ENCODE data around the gene PFN1. TPM values are rescaled to one million over a fixed set of nuclear protein-coding genes. Genes with fewer than 3 reads are reported as not detected.

The PFN1 gene
- total RNA-seq, 2 donors from 2014 or later: 806 to 1,230 TPM

DNA sequence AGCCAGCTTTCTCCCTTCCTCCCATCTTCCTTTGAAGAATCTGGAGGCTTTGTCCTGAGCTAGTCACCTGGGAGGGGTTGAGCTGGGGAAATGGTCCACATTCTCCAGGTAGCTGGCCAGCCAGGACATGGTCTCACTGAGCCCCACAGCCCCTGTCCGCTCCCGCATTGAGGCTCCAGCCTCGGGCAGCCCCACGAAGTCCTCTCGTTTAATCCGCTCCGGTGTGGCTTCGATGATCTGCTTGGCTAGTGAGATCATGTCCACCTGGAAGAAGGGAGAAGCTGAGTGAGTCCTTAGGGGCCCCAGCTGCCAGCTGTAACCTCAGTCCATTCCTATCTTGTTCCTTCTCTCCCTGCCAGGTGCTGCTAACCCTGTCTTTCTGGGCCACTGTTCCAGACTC, 21.9 kb upstream of the PFN1 start:
- H3K4me3 ChIP-seq: no peak overlapping the region
- no peaks in the 10 kb centered on the region for H3K27me3 ChIP-seq (replicated peaks; ENCODE audit: insufficient read depth)
- ATAC-seq (ENCODE audit: insufficient number of reproducible peaks, low FRiP score, low read depth): no peak
- TF ChIP-seq CTCF (IDR thresholded peaks at IDR 0.05): no peak
- DNase-seq (ENCODE audit: low spot score): no peak
- peak overlapping the region in 1 of 2 donors; percentile 94 for H3K27ac ChIP-seq
- peaks cover 13 to 46% of the 10 kb centered on the region in 2 donors for H3K4me1 ChIP-seq (ENCODE audit: control insufficient read depth in 1 of 2, low read depth in 2 of 2)
- H3K36me3 ChIP-seq: peaks cover 18% of the 10 kb centered on the region
- H3K9me3 ChIP-seq: no peaks in the 10 kb centered on the region

DNA sequence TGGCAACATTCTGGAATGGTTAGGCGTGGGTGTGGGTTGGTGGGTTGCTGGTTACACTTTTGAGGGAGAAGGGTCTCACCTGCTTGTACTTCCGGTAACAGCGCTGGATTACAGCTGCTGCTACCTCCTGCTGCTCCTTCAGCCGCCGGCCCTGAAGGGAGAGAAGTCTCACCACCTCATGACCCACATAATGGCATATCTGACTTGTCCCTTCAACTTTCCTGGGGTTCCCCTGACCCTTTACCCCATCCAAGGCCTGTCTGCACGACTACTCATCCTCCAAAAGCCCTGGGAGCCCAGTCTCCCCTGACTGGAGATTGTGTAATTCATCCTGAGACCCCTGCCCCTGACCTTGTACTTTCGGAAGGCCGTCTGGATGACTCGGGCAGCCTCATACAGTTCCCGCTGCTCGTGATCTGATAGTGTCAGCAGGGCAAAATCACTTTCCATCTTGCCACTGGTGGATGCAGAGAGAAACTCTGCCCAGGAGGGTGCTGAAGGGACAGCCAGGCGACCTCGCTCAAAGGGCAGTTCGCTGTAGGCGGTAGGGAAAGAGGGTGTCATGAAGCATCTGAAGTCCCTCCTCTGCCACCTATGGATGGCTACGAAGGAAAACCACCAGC, 21.3 kb upstream of the PFN1 start:
- Histone ChIP-seq H3K36me3 (peaks cover 18% of the 10 kb centered on the region), H3K4me3 (no peak overlapping the region), H3K27ac (peak overlapping the region in 1 of 2 donors; percentile 94), H3K9me3 (no peaks in the 10 kb centered on the region), H3K4me1 (ENCODE audit: control insufficient read depth in 1 of 2, low read depth in 2 of 2) (peaks cover 13 to 46% of the 10 kb centered on the region in 2 donors), H3K27me3 (replicated peaks; ENCODE audit: insufficient read depth) (no peaks in the 10 kb centered on the region)
- no peak for TF ChIP-seq CTCF (IDR thresholded peaks at IDR 0.05)
- ATAC-seq (ENCODE audit: insufficient number of reproducible peaks, low FRiP score, low read depth): no peak
- no peak for DNase-seq (ENCODE audit: low spot score)

DNA sequence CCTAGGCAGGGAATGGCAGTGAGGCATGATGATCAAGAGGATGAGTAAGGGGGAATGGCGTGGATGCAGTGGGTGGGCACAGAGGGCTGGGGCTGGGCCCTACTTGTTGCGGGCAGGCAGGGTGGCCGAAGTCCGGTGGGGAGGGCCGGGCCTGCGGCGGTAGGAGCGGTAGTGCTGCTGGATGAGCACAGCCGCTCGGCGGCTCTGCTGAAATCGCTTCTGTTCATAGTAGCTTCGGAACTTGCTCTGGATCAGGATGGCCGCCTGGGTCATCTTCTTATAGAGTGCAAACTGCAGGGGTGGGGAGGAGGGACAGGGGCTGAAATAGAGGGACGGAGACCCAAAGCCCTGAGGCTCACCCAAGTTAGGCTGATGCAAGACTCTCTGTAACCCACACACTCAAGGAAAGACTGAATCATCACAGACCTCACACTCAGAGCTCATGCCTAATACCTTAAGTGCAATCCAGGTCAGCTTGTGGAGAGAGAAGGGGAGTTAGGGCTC, 20.8 kb upstream of the PFN1 start:
- peak overlapping the region; percentile 89 for H3K4me3 ChIP-seq
- no peak for TF ChIP-seq CTCF (IDR thresholded peaks at IDR 0.05)
- peak overlapping the region; percentile 94 to 95 for H3K27ac ChIP-seq
- DNase-seq (ENCODE audit: low spot score) (no peak), ATAC-seq (ENCODE audit: insufficient number of reproducible peaks, low FRiP score, low read depth) (no peak)
- no peaks in the 10 kb centered on the region for H3K9me3 ChIP-seq
- peaks cover 13 to 41% of the 10 kb centered on the region in 2 donors for H3K4me1 ChIP-seq (ENCODE audit: control insufficient read depth in 1 of 2, low read depth in 2 of 2)
- peaks cover 18% of the 10 kb centered on the region for H3K36me3 ChIP-seq
- H3K27me3 ChIP-seq (replicated peaks; ENCODE audit: insufficient read depth): no peaks in the 10 kb centered on the region

- Histone ChIP-seq H3K27me3 (replicated peaks; ENCODE audit: insufficient read depth) (no peaks in the 10 kb centered on the region), H3K36me3 (peaks cover 18% of the 10 kb centered on the region), H3K9me3 (no peaks in the 10 kb centered on the region), H3K27ac (peak overlapping the region; percentile 94 to 95), H3K4me3 (peak overlapping the region; percentile 89), H3K4me1 (ENCODE audit: control insufficient read depth in 1 of 2, low read depth in 2 of 2) (peaks cover 13 to 36% of the 10 kb centered on the region in 2 donors)
- ATAC-seq (ENCODE audit: insufficient number of reproducible peaks, low FRiP score, low read depth) (no peak), DNase-seq (ENCODE audit: low spot score) (no peak)
- TF ChIP-seq CTCF (IDR thresholded peaks at IDR 0.05): no peak
These were observed 20.2 kb upstream of the PFN1 start for GRCh38 chr17:4968486-4969046.

- H3K4me1 ChIP-seq (ENCODE audit: control insufficient read depth in 1 of 2, low read depth in 2 of 2): peaks cover 13 to 33% of the 10 kb centered on the region in 2 donors
- no peak for TF ChIP-seq CTCF (IDR thresholded peaks at IDR 0.05)
- peak; percentile 79 for DNase-seq (ENCODE audit: low spot score)
These were observed 19.5 kb upstream of the PFN1 start, which contains the start of gene SPAG7 for GRCh38 chr17:4967539-4968485. TSS of gene SPAG7 (minus strand) at chr17:4967817. CDS start at chr17:4967804, 13 bp downstream.

More at GRCh38 chr17:4967539-4968485, 19.5 kb upstream of the PFN1 start, which contains the start of gene SPAG7:
- peak within 1 kb of the TSS; percentile 89 for H3K4me3 ChIP-seq
- H3K27me3 ChIP-seq (replicated peaks; ENCODE audit: insufficient read depth): no peaks in the 10 kb centered on the region
- ATAC-seq (ENCODE audit: insufficient number of reproducible peaks, low FRiP score, low read depth): peak; percentile 85
- H3K9me3 ChIP-seq: no peaks in the 10 kb centered on the region
- H3K36me3 ChIP-seq: peaks cover 20% of the 10 kb centered on the region
- peak within 1 kb of the TSS; percentile 94 to 95 for H3K27ac ChIP-seq

Measured in thoracic aorta (tissue), 2 donors.